NCI-H1417 (cell line): Measurements from ENCODE around the gene SCRN2.

ENCODE experiments used
- DNase-seq, 3 experiments: peaks; one replicate each; lab custom pipeline; 2025; lab: John Stamatoyannopoulos, UW

Gene SCRN2

GRCh38 chr17:47846716-47847340, 5.8 kb upstream of the SCRN2 start:
- DNase-seq: no peak

- DNase-seq: no peak
Measured at GRCh38 chr17:47845716-47846075, 4.6 kb upstream of the SCRN2 start.

- peak in 1 of 3 experiments; percentile 22 for DNase-seq
Measured at GRCh38 chr17:47844814-47845715, 4.0 kb upstream of the SCRN2 start.

DNA sequence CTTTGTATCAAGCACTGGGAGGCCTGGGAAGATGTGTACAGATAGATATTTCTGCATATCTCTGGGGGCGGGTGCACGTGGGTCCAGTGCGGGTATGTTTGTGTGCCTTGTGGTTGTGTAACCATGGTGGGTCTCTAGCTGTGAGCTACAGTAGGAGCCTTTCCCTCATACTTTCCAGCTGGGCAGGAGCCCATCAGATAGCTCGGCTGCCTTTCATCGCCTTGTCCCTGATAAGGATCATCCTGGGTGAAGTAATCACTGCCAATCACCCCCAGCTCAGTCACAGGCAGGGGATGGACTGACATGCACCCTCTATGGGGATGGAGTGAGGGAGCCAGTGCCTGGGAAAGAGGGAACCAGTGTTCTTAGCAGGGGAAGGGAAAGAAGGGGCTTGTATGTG, 3.2 kb upstream of the SCRN2 start:
- DNase-seq: peak in 1 of 3 experiments; percentile 51

DNA sequence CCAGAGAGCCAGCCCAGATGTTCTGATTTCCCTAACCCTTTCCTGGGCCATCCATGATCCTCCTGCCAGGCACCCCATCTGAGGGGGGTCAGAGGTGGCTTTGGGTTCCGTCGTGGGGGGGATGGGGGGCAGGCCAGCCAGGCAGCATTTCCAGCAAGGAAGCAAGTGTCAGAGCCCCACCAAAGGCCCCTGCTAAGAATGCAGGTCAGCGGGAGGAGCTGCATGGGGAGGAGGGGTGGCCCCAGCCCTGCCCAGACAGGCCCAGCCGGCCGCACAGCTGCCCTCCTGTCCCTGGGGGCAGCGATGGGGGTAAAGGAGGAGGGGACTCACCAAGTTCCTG, 2.3 kb upstream of the SCRN2 start:
- DNase-seq: peak in 1 of 3 experiments; percentile 63

DNA sequence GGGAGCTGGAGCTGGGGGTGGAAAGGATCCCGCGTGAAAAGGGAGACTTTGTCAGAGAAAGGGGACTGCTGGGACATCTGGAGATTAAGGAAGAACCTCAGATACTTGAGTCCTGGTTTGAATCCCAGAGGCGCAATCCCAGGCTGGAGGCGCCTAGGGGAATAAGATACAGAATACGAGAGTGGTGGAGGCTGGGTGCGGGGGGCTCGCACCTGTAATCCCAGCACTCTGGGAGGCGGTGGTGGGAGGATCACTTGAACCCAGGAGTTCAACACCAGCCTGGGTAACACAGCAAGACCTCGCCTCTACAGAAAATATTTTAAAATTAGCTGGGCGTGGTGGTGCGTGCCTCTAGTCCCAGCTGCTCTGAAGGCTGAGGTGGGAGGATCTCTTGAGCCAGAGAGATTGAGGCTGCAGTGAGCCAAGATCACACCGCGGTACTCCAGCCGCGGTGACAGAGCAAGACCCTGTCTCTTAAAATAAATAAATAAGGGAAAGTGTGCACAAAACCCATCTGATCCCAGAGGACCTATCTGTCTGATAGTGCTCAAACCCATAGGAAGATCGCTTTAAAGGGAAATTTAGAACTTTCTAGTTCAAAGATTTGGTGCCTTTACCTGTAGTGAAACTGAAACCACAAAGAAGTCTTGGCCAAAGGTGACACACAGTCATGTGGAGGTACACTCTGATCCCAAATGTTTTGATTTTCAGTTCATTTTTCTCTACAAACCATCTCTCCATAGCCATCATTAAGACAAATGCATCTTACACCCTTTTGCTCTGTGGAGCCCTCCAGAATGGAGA, 617 bp upstream of the SCRN2 start:
- no peak for DNase-seq

DNA sequence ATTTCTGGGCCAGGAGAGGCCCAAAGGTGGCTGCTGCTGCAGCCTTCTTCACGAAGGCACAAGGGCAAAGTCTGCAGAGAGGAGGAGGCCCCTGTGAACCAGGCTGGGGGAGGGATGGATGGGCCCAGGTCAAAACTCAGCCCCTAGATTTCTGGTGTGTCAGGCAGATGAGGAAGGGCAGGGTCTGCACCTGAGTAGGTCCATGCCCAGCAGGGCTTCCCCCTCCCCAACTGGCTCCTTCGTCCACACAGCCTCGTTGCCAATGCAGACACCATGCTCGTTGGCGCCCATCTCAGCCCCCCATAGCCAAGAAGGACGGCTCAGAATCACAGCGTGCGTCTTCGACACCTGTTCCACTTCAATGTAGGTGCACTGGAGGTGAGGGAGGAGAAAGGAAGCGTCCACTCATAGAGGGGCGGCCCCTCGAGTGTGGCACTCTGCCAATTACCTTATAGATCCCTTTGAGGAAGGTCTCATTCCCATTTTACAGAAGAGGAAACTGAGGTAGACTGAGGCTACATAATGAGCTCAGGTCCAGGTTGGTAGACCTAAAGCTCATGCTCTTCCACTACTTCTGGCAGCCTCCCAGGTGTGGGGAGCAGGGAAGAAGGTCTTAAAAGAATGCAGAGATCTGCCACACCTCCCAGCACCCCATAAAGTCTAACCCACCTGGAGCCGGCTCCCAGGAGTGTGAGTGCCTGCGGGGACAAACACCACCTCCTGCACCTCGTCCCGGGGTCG, 902 bp downstream of the SCRN2 start:
- DNase-seq: peak in 2 of 3 experiments; percentile 25 to 42

DNA sequence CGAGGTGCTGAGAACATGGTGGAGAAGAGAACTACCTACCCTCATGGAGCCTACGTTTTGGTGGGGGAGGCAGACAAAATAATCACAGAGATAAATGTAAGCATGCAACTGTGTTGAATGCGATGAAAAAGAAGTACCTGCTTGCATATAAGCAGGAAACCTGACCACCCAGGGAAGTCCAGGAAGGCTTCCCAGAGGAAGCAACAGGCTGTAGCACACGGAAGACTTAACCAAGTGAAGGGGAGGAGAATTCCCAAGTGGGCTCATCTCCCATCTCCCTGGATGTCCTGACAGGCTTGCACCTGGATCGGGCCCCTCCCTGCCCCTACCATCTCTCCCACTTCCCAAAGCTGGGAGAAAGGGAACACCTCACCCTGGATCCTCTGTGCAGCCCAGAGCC, 2.0 kb downstream of the SCRN2 start:
- DNase-seq: no peak

DNA sequence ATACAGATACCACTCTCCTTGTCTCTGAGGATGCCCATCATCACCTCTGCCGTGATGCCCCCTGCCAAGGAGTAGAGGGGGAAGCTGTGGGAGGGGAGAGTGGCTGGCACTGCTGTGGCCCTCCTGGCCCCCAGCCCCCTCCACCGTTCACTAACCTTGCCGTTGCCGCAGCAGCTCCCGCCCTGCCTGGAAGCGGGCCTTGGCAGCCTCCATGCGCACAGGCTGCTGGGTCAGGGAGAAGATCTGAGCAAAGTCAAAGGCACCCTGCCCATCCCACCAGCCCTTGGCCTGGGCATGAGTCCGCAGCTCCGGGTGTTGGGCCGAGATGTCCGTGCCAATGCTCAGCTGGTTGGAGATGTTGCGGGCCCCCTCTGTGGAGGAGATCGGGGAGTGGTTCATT, 2.4 kb downstream of the SCRN2 start:
- DNase-seq: no peak

DNA sequence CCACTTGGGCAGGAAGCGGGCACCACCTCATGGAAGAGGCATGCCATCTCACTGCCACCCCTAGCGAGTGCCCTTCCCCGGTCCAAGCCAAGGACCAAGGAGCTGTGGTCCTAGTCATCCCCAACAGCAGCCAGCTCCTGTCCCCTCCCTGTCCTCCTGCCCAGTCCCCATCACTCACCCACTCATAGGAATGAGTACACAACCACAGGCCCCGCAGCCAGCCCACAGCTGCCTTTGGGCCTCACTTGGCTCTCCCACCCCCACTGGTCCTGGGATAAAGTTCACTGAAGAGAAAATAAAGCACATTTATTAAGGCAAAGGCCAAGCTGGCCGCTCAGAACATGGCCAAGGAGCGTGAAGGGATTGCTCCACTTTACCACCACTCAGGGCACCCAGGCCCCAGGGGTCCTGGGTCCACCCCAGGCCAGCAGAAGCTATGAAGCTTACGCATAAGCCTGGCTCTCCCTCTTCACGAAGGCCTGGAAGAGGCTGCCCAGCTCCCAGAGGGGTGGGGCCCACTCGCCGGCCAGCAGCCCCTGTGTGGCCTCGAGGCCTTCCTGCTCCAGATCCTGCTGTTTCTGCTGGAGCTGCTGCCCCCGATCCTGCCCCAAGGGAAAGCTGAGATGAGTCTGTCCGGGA, 3.6 kb downstream of the SCRN2 start:
- no peak for DNase-seq

GRCh38 chr17:47836601-47837000, 4.5 kb downstream of the SCRN2 start:
- DNase-seq: no peak

DNA sequence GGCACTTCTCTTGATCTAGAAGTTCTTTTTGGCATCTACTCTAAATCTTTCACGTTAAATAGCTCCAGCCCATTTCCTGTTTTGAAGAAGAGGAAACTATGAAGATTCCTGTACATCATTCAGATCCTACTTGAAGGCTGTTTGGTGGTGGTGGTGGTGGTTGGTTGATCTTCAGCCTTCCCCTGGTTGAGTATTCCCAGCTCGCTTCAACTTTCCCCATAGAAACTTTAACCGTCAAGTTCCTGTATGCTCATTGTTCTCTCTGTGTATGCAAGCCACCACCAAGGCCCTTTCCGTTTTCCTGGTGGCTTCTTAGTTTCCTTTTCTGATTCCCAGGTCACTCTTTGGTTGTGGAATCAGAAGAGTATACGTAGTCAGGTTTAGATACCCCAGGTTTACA, 6.3 kb downstream of the SCRN2 start:
- DNase-seq: no peak

DNA sequence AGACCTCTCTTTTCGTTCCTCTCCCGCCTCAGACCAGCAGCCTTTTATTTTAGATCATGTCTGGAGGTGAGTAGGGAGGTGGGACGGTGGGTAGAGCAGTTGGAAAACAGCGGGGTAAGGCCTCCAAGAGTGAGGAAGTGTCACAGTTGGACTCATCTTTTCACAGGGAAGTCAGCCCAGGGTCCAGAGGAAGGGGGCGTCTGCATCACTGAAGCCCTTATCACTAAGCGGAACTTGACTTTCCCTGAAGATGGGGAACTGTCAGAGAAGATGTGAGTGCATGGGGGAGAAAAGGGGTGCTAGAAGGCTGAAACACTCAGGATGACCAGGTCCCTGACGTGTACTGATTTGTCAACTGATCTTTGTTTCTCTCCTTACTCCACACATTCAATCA, 9.1 kb downstream of the SCRN2 start:
- DNase-seq: no peak

- DNase-seq: peak; percentile 92 to 97 (median 93)
Measured at GRCh38 chr17:47831003-47831933, 9.8 kb downstream of the SCRN2 start, which contains the start of the genes LRRC46 and MRPL10. Gene LRRC46 (plus strand): TSS chr17:47831670. CDS start chr17:47831990, 320 bp downstream. Gene MRPL10 (minus strand): TSS chr17:47831541. CDS start chr17:47831511, 30 bp downstream.

DNA sequence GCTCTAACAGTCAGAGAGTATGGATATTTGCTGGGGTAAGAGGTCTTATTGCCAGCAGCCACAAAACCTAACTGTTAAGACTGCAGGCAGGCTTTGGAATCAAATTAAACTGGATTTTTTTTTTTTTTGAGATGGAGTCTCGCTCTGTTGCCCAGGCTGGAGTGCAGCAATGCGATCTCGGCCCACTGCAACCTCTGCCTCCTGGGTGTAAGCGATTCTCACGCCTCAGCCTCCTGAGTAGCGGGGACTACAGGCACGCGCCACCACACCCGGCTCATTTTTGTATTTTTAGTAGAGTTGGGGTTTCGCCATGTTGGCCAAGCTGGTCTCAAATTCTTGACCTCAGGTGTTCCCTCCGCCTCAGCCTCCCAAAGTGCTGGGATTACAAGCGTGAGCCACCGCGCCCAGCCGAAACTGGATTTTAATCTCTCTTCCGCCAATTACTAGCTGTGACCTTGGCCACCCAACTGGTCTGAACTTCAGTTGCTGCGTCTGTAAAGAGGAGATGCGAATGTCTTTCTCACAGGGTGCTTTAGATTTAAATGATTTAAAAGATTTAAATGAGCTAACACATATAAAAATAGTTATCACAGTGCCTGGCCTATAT, 10.6 kb downstream of the SCRN2 start:
- no peak for DNase-seq

- DNase-seq: no peak
Measured at GRCh38 chr17:47829870-47830269, 11.2 kb downstream of the SCRN2 start.

DNA sequence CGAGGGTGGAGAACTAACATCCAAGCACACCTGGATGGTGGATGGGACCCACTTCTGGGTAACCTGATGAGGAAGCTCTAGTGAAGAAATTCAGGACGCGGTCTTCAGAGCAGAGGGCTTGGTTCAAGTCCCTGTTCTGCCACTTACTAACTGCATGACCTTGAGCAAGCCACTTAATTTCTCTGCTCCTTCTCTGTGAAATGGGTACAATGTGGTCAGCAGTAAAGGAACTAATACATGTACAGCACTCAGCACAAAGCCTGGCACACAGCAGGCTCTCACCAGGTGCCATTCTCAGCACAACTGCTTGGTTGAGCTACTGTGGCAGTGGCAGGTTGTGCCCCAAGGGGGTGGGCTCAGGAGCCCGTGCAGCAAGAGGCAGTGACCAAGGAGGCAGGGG, 17.6 kb downstream of the SCRN2 start:
- DNase-seq: no peak

GRCh38 chr17:47822785-47823184, 18.3 kb downstream of the SCRN2 start:
- no peak for DNase-seq
